HepG2 (cell line): ENCODE measurements around the gene SDR39U1. TPM values are rescaled to one million over a fixed set of nuclear protein-coding genes. Genes with fewer than 3 reads are reported as not detected.

Experiments used
- ATAC-seq: fragments of 200-7000 bp; cut with Tn5 transposase; 3 replicates; pipeline ENCODE4 v1.9.1; 2020; ENCODE audit warnings: mild to moderate bottlenecking, moderate library complexity
- BruUV-seq: library from RNA; stranded (reverse); fragments of 400-500 nt; replicated peaks from 2 replicates; lab custom pipeline; 2021; lab: Mats Ljungman, UMichigan
- CTCF ChIA-PET: fragments of 300-600 bp; formaldehyde crosslinking; extraction: SDS; loops from one replicate; lab custom pipeline; 2021; ENCODE audit warnings: low total read pairs, inconsistent platforms, low intra/inter-chr PET ratio; lab: Yijun Ruan, JAX
- POLR2A ChIA-PET: fragments of 350-600 bp; sonication (Branson Sonifier 250); formaldehyde crosslinking; loops from one replicate; lab custom pipeline; 2020; ENCODE audit warnings: antibody characterized with exemption, inconsistent platforms; lab: Yijun Ruan, JAX
- DNase-seq: peaks from one replicate; pipeline ENCODE4 v3.0.0-alpha.2; 2015; ENCODE audit warnings: low spot score
- FAIRE-seq: peaks from 3 replicates; lab custom pipeline; 2011; peaks lifted over from hg19 to GRCh38; lab: Jason Lieb, UNC
- H2AFZ ChIP-seq: one replicate; pipeline ENCODE4 v1.6.1; 2011; ENCODE audit warnings: low read length, inconsistent platforms
- H3K27ac ChIP-seq: fragments of 300-600 bp; 3 replicates; pipeline ENCODE4 v1.8.0; 2011; ENCODE audit warnings: mixed run types, mild to moderate bottlenecking, mixed read lengths, low read length, inconsistent platforms; ENCODE audit not compliant: insufficient read depth; ENCODE audit errors: extremely low read length
- H3K27me3 ChIP-seq, 2 experiments: fragments of 200-600 bp in 1 of 2; 2 replicates in 1 of 2; 3 replicates in 1 of 2; pipeline versions ENCODE4 v1.6.0 to v1.8.0; 2011; ENCODE audit warnings: low read length in 2 of 2, mild to moderate bottlenecking in 2 of 2, moderate library complexity in 2 of 2, inconsistent platforms in 1 of 2; ENCODE audit not compliant: insufficient read depth in 2 of 2, control insufficient read depth in 1 of 2
- H3K36me3 ChIP-seq, 2 experiments: fragments of 200-600 bp in 1 of 2; replicated peaks in 1 of 2; 2 replicates in 1 of 2; 3 replicates in 1 of 2; pipeline versions ENCODE4 v1.5.1 to v1.8.0; 2011; ENCODE audit warnings: low read length in 2 of 2, inconsistent platforms in 1 of 2; ENCODE audit not compliant: insufficient read depth in 2 of 2, control insufficient read depth in 1 of 2
- H3K4me1 ChIP-seq: 2 replicates; pipeline ENCODE4 v1.5.1; 2012; ENCODE audit warnings: low read length, inconsistent platforms; ENCODE audit not compliant: insufficient read depth
- H3K4me2 ChIP-seq: 2 replicates; pipeline ENCODE4 v1.6.0; 2011; ENCODE audit warnings: low read depth, low read length, inconsistent platforms
- H3K4me3 ChIP-seq, 3 experiments: fragments of 200-600 bp in 1 of 3; sonication (generic), shearing (Covaris generic) in 1 of 3; replicated peaks in 1 of 3; 2 replicates each; pipeline ENCODE4 v1.5.1; 2011 to 2016; ENCODE audit warnings: low read length in 3 of 3, inconsistent platforms in 2 of 3, low read depth in 2 of 3, mild to moderate bottlenecking in 2 of 3, control low read depth in 1 of 3, mixed read lengths in 1 of 3; ENCODE audit not compliant: insufficient read depth in 1 of 3
- H3K79me2 ChIP-seq: one replicate; pipeline ENCODE4 v1.6.1; 2011; ENCODE audit warnings: low read length, inconsistent platforms; ENCODE audit not compliant: insufficient read depth
- H3K9ac ChIP-seq: 2 replicates; pipeline ENCODE4 v1.6.0; 2011; ENCODE audit warnings: mild to moderate bottlenecking, low read depth, low read length, inconsistent platforms; ENCODE audit not compliant: insufficient read depth
- H3K9me3 ChIP-seq: 2 replicates; pipeline ENCODE4 v1.5.1; 2012; ENCODE audit warnings: mild to moderate bottlenecking, low read length
- H4K20me1 ChIP-seq: 2 replicates; pipeline ENCODE4 v1.6.0; 2011; ENCODE audit warnings: inconsistent platforms, mild to moderate bottlenecking, low read length, moderate library complexity; ENCODE audit not compliant: insufficient read depth
- ETV6 ChIP-seq: sonication (generic); formaldehyde crosslinking; conservative IDR thresholded peaks from 2 replicates; pipeline ENCODE4 v1.4.0; 2020; ENCODE audit warnings: missing genetic modification reagents
- FOXK1 ChIP-seq: sonication (generic); formaldehyde crosslinking; IDR thresholded peaks from 2 replicates; pipeline ENCODE4 v1.4.0; 2020; ENCODE audit warnings: low read depth, missing genetic modification reagents, borderline replicate concordance
- FOXK2 ChIP-seq: fragments of 450-650 bp; IDR thresholded peaks from 2 replicates; pipeline ENCODE4 v1.6.1; 2016
- NR2F1 ChIP-seq, 2 experiments: fragments of 450-650 bp in 1 of 2; formaldehyde crosslinking in 1 of 2; IDR thresholded peaks; 2 replicates each; pipeline versions ENCODE4 v1.5.0 to v1.6.1; 2016 to 2020; ENCODE audit warnings: mild to moderate bottlenecking in 1 of 2, missing compliant biosample characterization in 1 of 2, missing genetic modification reagents in 1 of 2, moderate library complexity in 1 of 2
- POLR2AphosphoS5 ChIP-seq: IDR thresholded peaks from 2 replicates; pipeline ENCODE4 v1.6.1; 2012; ENCODE audit warnings: low read depth, low read length
- SOX5 ChIP-seq: IDR thresholded peaks from 2 replicates; pipeline ENCODE4 v1.6.1; 2016; ENCODE audit warnings: borderline replicate concordance
- ZNF124 ChIP-seq: sonication (generic); formaldehyde crosslinking; IDR thresholded peaks from 2 replicates; pipeline ENCODE4 v1.4.0; 2020; ENCODE audit warnings: missing genetic modification reagents
- ZNF550 ChIP-seq: sonication (generic); formaldehyde crosslinking; IDR thresholded peaks from 2 replicates; pipeline ENCODE4 v1.4.0; 2020; ENCODE audit warnings: mild to moderate bottlenecking, missing genetic modification reagents, borderline replicate concordance
- WGBS: methylation state at CpG from one replicate; pipeline ENCODE4 v1.1.6; 2017; ENCODE audit warnings: low lambda C conversion rate; 5-methylcytosine and 5-hydroxymethylcytosine counted together
- in situ Hi-C: cut with HindIII; loops from 2 replicates; pipeline ENCODE4 v1.10.0; 2017; ENCODE audit warnings: low pct_unique_long_range_greater_than_20kb; ENCODE audit not compliant: extremely low pct_ligation_motif_present
- intact Hi-C: fragments of 100-400 bp; cut with micrococcal nuclease; formaldehyde crosslinking; loops from one replicate; pipeline ENCODE4 v1.10.0; 2022; ENCODE audit not compliant: unreplicated experiment
- polyA plus RNA-seq, 8 experiments: library from polyadenylated mRNA; depleted of rRNA in 3 of 8; stranded (reverse) in 7 of 8; unstranded in 1 of 8; fragments of >200 nt; fragmentation: Illumina TruSeq in 4 of 8; extraction: Trizol in 4 of 8; gene quantifications; 2 replicates each; pipeline versions ENCODE4 v1.2.1 to v1.2.3, GENCODE V29; 2011 to 2016; ENCODE audit warnings: low read depth in 4 of 8, missing spikeins in 1 of 8, mixed read lengths in 1 of 8; ENCODE audit not compliant: insufficient read depth in 1 of 8
- total RNA-seq, 5 experiments: library from RNA; depleted of rRNA; stranded (reverse); fragments of >200 nt; fragmentation: Illumina TruSeq; extraction: Trizol; gene quantifications; 2 replicates each; pipeline ENCODE4 v1.2.3, GENCODE V29; 2016; ENCODE audit warnings: low read depth in 1 of 5
- TF ChIP-seq, protein P1 (sequence below): sonication (generic); formaldehyde crosslinking; IDR thresholded peaks from 2 replicates; pipeline ENCODE4 v1.4.0; 2020; ENCODE audit warnings: missing genetic modification reagents, mild to moderate bottlenecking, borderline replicate concordance
- TF ChIP-seq, protein P2 (sequence below): sonication (generic); formaldehyde crosslinking; IDR thresholded peaks from 2 replicates; pipeline ENCODE4 v1.5.1; 2020; ENCODE audit warnings: mild to moderate bottlenecking, missing genetic modification reagents, moderate library complexity
- TF ChIP-seq, protein P3 (sequence below): sonication (generic); formaldehyde crosslinking; IDR thresholded peaks from 2 replicates; pipeline ENCODE4 v1.4.0; 2020; ENCODE audit warnings: mild to moderate bottlenecking, missing genetic modification reagents

SDR39U1 gene
- total and polyA plus RNA-seq, 2 of the 13 experiments (the other 11 are each of a cell fraction or from before 2014, with no cell fraction given), result 34.4 to 129 TPM

DNA sequence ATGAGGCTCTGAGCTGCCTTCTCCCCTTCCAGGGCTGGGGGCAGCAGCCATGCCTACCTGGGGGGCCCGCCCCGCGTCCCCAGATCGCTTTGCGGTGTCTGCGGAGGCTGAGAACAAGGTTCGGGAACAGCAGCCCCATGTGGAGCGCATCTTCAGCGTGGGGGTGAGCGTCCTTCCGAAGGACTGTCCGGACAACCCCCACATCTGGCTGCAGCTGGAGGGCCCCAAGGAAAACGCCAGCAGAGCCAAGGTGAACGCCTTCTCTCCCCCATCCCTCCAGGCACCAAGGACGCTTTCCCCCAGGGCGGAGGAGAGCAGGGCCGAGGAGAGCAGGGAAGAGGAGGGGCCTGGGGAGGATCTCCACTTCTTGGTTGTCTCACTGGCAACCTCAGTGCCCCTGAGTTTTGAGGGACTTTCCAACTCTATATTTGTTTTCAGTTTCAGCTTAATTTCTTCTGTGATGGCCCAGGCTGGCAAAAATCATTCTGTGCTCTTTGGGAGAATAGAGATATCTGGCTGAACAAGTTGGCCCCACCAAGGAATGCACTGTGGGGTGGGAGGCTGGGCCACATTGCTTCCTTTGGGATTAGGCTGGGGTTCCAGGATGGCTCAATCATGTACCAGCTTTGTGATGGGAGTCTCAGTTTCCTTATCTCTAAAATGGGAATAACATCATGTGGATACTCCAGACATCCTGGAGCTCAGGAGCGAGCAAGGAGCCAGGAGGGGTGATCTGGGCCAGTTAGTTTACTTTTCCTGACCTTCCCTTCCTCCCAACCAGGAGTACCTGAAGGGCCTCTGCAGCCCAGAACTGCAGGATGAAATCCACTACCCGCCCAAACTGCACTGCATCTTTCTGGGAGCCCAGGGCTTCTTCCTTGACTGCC lies 11.7 kb downstream of the SDR39U1 start (continued):
- TF ChIP-seq, protein P1, sequence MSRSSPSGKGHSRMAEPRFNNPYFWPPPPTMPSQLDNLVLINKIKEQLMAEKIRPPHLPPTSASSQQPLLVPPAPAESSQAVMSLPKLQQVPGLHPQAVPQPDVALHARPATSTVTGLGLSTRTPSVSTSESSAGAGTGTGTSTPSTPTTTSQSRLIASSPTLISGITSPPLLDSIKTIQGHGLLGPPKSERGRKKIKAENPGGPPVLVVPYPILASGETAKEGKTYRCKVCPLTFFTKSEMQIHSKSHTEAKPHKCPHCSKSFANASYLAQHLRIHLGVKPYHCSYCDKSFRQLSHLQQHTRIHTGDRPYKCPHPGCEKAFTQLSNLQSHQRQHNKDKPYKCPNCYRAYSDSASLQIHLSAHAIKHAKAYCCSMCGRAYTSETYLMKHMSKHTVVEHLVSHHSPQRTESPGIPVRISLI (CRISPR knock-in tag), result no peak
- TF ChIP-seq NR2F1 (CRISPR knock-in tag; IDR thresholded peaks at IDR 0.05), result no peak; a peak in 1 of 4 replicates
- TF ChIP-seq ZNF124 (CRISPR knock-in tag), result 0 out of 2 replicates have a peak, but pooled peaks have one; percentile 0
- TF ChIP-seq FOXK1 (CRISPR knock-in tag), result no peak
- TF ChIP-seq, all 625 proteins: peak for 109

DNA sequence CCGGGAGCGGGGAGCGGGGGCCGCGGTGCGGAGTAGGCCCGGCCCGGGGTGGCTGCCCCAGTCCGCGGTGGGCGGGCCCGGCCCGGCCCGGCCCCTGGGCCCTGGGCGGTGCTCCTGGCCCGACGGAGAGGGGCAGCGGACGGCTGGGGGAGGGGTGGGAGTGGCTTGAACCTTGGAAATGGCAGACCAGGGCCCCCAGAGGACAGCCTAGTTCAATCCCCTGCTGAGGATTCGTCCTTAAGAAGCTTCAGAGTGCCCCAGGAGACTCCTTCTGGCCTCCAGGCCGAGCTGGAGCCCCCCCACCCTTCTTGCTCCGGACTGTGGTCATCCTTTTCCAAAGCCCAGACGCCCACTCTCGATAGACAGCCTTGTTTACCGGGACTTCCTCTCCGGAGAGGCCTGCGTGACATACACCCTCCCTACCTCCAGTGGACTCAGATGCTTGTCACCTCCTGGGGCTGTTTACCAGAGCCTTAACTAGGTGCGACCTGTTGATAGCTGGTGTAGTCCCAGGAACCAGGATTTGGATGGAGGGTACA lies 12.4 kb downstream of the SDR39U1 start:
- FAIRE-seq, result no peak
- WGBS, result under 1% methylated on average over 21 of the region's 28 CpGs
- peak overlapping the region; percentile 79 for H3K9ac ChIP-seq
- peak; percentile 71 for DNase-seq
- peaks cover 6% of the 10 kb centered on the region for H3K79me2 ChIP-seq
- ATAC-seq, result peak; percentile 73
- H3K27me3 ChIP-seq, result no peaks in the 10 kb centered on the region; a peak in 1 of 5 replicates
- peak overlapping the region; percentile 65 to 82 (median 80) for H3K4me3 ChIP-seq
- in situ Hi-C loops, result loop anchor here (5.0 to 10.0 kb wide), 3 partner anchors 63 to 185 kb away; partner anchors contain the start of genes NFATC4 and TINF2
- peak overlapping the region; percentile 66 for H3K27ac ChIP-seq
- CTCF ChIA-PET, result interaction anchor here (1.9 to 11.8 kb wide), 3 partner anchors 18 to 98 kb away, joined by 8 to 295 read pairs (median 235); partner anchors contain the start of genes ADCY4 and NFATC4
- peaks cover 16% of the 10 kb centered on the region for H4K20me1 ChIP-seq
- H3K4me1 ChIP-seq, result peaks cover 62% of the 10 kb centered on the region
- peaks cover 18 to 20% of the 10 kb centered on the region in 2 experiments for H3K36me3 ChIP-seq
- H3K4me2 ChIP-seq, result peak overlapping the region; percentile 86
- H2AFZ ChIP-seq, result no peak overlapping the region
- BruUV-seq, result no TSS peak
- no peaks in the 10 kb centered on the region for H3K9me3 ChIP-seq
- intact Hi-C loops, result loop anchor here (2.0 to 10.0 kb wide), 3 partner anchors 31 to 845 kb away; partner anchors contain the start of genes NYNRIN and TINF2
- POLR2A ChIA-PET, result interaction anchor here (0.6 to 9.1 kb wide), 54 partner anchors 10 to 1664 kb away, joined by 3 to 242 read pairs (median 7); partner anchors contain the start of genes ACIN1, C14orf119, CHMP4A and CIDEB
- TF ChIP-seq ZNF550 (CRISPR knock-in tag), result 0 out of 2 replicates have a peak, but pooled peaks have one; percentile 39
- TF ChIP-seq SOX5 (CRISPR knock-in tag), result peak; percentile 36; the same call in 1 of the 2 replicates
- TF ChIP-seq POLR2AphosphoS5, result peak; percentile 22; the same call in 1 of the 2 replicates
- TF ChIP-seq FOXK1 (CRISPR knock-in tag), result peak; percentile 36; the same call in 1 of the 2 replicates
- 0 out of 2 replicates have a peak, but pooled peaks have one; percentile 30 for TF ChIP-seq ETV6 (CRISPR knock-in tag)
- TF ChIP-seq, protein P2, sequence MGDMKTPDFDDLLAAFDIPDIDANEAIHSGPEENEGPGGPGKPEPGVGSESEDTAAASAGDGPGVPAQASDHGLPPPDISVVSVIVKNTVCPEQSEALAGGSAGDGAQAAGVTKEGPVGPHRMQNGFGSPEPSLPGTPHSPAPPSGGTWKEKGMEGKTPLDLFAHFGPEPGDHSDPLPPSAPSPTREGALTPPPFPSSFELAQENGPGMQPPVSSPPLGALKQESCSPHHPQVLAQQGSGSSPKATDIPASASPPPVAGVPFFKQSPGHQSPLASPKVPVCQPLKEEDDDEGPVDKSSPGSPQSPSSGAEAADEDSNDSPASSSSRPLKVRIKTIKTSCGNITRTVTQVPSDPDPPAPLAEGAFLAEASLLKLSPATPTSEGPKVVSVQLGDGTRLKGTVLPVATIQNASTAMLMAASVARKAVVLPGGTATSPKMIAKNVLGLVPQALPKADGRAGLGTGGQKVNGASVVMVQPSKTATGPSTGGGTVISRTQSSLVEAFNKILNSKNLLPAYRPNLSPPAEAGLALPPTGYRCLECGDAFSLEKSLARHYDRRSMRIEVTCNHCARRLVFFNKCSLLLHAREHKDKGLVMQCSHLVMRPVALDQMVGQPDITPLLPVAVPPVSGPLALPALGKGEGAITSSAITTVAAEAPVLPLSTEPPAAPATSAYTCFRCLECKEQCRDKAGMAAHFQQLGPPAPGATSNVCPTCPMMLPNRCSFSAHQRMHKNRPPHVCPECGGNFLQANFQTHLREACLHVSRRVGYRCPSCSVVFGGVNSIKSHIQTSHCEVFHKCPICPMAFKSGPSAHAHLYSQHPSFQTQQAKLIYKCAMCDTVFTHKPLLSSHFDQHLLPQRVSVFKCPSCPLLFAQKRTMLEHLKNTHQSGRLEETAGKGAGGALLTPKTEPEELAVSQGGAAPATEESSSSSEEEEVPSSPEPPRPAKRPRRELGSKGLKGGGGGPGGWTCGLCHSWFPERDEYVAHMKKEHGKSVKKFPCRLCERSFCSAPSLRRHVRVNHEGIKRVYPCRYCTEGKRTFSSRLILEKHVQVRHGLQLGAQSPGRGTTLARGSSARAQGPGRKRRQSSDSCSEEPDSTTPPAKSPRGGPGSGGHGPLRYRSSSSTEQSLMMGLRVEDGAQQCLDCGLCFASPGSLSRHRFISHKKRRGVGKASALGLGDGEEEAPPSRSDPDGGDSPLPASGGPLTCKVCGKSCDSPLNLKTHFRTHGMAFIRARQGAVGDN (CRISPR knock-in tag), result peak; percentile 36; the same call in 1 of the 2 replicates
- TF ChIP-seq, protein P3, sequence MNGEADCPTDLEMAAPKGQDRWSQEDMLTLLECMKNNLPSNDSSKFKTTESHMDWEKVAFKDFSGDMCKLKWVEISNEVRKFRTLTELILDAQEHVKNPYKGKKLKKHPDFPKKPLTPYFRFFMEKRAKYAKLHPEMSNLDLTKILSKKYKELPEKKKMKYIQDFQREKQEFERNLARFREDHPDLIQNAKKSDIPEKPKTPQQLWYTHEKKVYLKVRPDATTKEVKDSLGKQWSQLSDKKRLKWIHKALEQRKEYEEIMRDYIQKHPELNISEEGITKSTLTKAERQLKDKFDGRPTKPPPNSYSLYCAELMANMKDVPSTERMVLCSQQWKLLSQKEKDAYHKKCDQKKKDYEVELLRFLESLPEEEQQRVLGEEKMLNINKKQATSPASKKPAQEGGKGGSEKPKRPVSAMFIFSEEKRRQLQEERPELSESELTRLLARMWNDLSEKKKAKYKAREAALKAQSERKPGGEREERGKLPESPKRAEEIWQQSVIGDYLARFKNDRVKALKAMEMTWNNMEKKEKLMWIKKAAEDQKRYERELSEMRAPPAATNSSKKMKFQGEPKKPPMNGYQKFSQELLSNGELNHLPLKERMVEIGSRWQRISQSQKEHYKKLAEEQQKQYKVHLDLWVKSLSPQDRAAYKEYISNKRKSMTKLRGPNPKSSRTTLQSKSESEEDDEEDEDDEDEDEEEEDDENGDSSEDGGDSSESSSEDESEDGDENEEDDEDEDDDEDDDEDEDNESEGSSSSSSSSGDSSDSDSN (CRISPR knock-in tag), result 0 out of 2 replicates have a peak, but pooled peaks have one; percentile 45
- TF ChIP-seq FOXK2, result peak; percentile 50; the same call in 1 of the 2 replicates
